Activated naive CD8-positive, alpha-beta T cell treated with anti-CD3 and anti-CD28 coated beads, Interleukin-2, amount 50 U/mL, for 24 hours (primary cell): Measurements from ENCODE around the gene CENPC.
"Not testable (repeated sequence)": the region's sequence is repeated elsewhere in the genome, so short reads cannot be mapped to it uniquely, and the experiment has no call there.

ENCODE experiments used
- ATAC-seq: fragments of 150-1000 bp; cut with Tn5 transposase; one replicate; pipeline ENCODE4 v1.10.0; 2021
- DNase-seq: peaks from one replicate; pipeline ENCODE4 v3.0.0; 2021
- H3K27ac Mint-ChIP-seq: one replicate; pipeline ENCODE4 v1.8.0; 2021; ENCODE audit warnings: mild to moderate bottlenecking, mixed read lengths
- H3K27me3 Mint-ChIP-seq: one replicate; pipeline ENCODE4 v1.8.0; 2021; ENCODE audit warnings: mixed read lengths
- H3K36me3 Mint-ChIP-seq: one replicate; pipeline ENCODE4 v1.8.0; 2021; ENCODE audit warnings: low read depth, mixed read lengths
- H3K4me1 Mint-ChIP-seq: one replicate; pipeline ENCODE4 v1.8.0; 2021; ENCODE audit warnings: mixed read lengths
- H3K4me3 Mint-ChIP-seq: one replicate; pipeline ENCODE4 v1.8.0; 2021; ENCODE audit warnings: mild to moderate bottlenecking, moderate library complexity, mixed read lengths
- H3K9me3 Mint-ChIP-seq: one replicate; pipeline ENCODE4 v1.8.0; 2021; ENCODE audit warnings: mixed read lengths

The CENPC gene

GRCh38 chr4:67533112-67533511 is 12.2 kb downstream of the CENPC start:
- no peak overlapping the region for H3K27ac Mint-ChIP-seq
- ATAC-seq: no peak

DNA sequence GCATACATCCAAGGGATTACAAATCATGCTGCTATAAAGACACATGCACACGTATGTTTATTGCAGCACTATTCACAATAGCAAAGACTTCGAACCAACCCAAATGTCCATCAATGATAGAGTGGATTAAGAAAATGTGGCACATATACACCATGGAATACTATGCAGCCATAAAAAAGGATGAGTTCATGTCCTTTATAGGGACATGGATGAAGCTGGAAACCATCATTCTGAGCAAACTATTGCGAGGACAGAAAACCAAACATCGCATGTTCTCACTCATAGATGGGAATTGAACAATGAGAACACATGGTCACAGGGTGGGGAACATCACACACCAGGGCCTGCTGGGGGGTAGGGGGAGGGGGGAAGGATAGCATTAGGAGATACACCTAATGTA is 12.9 kb downstream of the CENPC start:
- H3K27ac Mint-ChIP-seq, ATAC-seq, H3K4me3 Mint-ChIP-seq, H3K9me3 Mint-ChIP-seq, H3K27me3 Mint-ChIP-seq, DNase-seq: not testable (repeated sequence)
- H3K36me3 Mint-ChIP-seq: peaks cover 70% of the 10 kb centered on the region
- peaks cover 16% of the 10 kb centered on the region for H3K4me1 Mint-ChIP-seq

More at GRCh38 chr4:67533112-67533511, 12.2 kb downstream of the CENPC start:
- Mint-ChIP-seq H3K36me3 (peaks cover 67% of the 10 kb centered on the region), H3K4me1 (peaks cover 12% of the 10 kb centered on the region), H3K27me3 (no peaks in the 10 kb centered on the region), H3K4me3 (no peak overlapping the region), H3K9me3 (peaks cover 8% of the 10 kb centered on the region)
- DNase-seq: no peak

DNA sequence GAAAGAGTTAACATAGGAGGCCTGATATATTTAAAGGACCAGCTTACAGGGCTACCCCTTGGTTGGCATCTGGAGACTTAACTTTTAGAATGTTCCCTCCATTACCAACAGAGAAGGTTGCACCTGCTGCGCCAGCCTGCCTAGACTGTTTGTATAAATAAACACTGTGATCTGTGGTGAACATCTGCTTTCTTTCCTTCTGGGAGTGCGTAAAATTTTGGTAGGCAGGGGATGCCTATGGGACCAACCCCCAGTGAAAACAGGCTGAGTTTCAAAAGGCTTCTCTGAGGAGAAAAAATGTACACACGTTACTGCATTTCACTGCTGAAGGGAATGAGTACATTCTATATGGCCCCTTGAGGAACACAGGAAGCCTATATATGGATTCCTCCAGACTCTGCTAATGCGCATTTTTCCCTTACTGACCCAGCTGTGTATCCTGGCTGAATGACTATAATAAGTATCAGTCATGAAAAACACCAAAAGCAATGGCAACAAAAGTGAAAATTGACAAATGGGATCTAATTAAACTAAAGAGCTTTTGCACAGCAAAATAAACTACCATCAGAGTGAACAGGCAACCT is 13.8 kb downstream of the CENPC start:
- DNase-seq: no peak
- Mint-ChIP-seq H3K4me3 (no peak overlapping the region), H3K27me3 (no peaks in the 10 kb centered on the region), H3K27ac (no peak overlapping the region), H3K36me3 (peaks cover 76% of the 10 kb centered on the region), H3K9me3 (peaks cover 8% of the 10 kb centered on the region), H3K4me1 (peaks cover 24% of the 10 kb centered on the region)
- no peak for ATAC-seq

DNA sequence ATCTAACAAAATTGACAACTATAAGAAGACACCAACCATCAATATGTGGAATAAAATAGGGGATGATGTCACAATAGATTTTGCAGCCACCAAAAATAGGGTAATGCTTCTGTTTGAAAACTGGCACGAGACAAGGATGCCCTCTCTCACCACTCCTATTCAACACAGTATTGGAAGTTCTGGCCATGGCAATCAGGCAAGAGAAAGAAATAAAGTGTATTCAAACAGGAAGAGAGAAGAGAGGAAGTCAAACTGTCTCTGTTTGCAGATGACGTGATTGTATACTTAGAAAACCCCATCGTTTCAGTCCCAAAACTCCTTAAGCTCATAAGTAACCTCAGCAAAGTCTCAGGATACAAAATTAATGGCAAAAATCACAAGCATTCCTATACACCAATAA is 21.2 kb downstream of the CENPC start:
- not testable (repeated sequence) for H3K27me3 Mint-ChIP-seq, ATAC-seq, DNase-seq
- H3K36me3 Mint-ChIP-seq: peaks cover 55% of the 10 kb centered on the region
- peak overlapping the region; percentile 87 for H3K27ac Mint-ChIP-seq
- peaks cover 69% of the 10 kb centered on the region for H3K4me1 Mint-ChIP-seq
- H3K4me3 Mint-ChIP-seq: peak overlapping the region; percentile 12
- H3K9me3 Mint-ChIP-seq: peaks cover 11% of the 10 kb centered on the region

DNA sequence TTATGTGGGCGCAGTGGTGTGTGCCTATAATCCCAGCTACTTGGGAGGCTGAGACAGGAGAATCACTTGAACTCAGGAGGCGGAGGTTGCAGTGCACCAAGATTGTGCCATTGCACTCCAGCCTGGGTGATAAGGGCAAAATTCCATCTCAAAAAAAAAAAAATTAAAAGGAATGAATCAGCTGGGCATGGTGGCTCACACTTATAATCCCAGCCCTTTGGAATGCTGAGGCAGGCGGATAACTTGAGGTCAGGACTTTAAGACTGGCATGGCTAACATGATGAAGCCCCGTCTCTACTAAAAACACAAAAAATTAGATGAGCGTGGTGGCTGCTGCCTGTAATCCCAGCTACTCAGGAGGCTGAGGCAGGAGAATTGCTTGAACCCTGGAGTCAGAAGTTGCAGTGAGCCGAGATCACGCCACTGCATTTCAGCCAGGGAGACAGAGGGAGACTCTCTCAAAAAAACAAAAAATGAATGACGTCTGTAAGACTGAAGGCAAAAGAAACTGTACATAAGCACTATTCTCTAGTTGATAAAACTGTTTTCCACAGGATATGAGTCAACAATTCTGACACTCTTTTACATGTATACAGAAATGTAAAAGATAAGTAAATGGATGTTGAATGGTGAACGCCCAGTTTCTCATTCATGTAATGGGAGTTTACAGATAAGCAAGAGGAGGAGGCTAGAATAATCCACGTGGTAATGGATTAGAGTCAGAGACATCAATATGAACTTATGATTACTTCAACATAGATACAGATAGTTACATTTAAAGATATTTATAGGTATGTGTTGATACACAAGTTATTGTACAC is 22.2 kb downstream of the CENPC start:
- peaks cover 64% of the 10 kb centered on the region for H3K4me1 Mint-ChIP-seq
- no peak for DNase-seq

DNA sequence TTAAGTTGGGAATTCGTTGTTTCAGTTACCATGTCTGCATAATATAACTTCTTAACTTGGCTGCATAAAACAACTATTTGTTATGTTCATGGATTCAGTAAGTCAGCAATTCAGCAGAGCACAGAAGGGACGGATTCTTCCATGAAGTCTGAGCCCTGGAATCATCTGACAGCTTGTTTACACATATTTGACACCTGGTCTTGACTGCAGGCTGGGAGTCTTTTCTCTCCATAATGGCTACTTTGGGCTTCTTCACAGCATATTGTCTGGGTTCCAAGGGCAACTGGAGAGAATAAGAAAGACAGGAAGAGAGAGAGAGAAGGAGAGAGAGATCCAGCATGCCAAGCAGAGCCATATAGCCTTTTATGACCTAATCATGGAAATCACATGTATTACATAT is 23.1 kb downstream of the CENPC start:
- Mint-ChIP-seq H3K9me3 (peaks cover 11% of the 10 kb centered on the region), H3K27me3 (no peaks in the 10 kb centered on the region), H3K4me1 (peaks cover 60% of the 10 kb centered on the region), H3K36me3 (peaks cover 52% of the 10 kb centered on the region), H3K4me3 (peak overlapping the region; percentile 32), H3K27ac (peak overlapping the region; percentile 66)
- DNase-seq (no peak), ATAC-seq (no peak)

More for the DNA sequence above, 22.2 kb downstream of the CENPC start:
- H3K9me3 Mint-ChIP-seq: peaks cover 11% of the 10 kb centered on the region
- peak overlapping the region; percentile 58 for H3K4me3 Mint-ChIP-seq
- H3K27me3 Mint-ChIP-seq: no peaks in the 10 kb centered on the region
- ATAC-seq: peak; percentile 83
- H3K36me3 Mint-ChIP-seq: peaks cover 56% of the 10 kb centered on the region
- H3K27ac Mint-ChIP-seq: peak overlapping the region; percentile 87

- Mint-ChIP-seq H3K4me1 (peaks cover 53% of the 10 kb centered on the region), H3K27me3 (no peaks in the 10 kb centered on the region), H3K4me3 (no peak overlapping the region), H3K9me3 (peaks cover 11% of the 10 kb centered on the region), H3K27ac (peak overlapping the region; percentile 62), H3K36me3 (peaks cover 51% of the 10 kb centered on the region)
- DNase-seq (no peak), ATAC-seq (peak; percentile 61)
These were observed 23.8 kb downstream of the CENPC start for GRCh38 chr4:67521506-67521905.

DNA sequence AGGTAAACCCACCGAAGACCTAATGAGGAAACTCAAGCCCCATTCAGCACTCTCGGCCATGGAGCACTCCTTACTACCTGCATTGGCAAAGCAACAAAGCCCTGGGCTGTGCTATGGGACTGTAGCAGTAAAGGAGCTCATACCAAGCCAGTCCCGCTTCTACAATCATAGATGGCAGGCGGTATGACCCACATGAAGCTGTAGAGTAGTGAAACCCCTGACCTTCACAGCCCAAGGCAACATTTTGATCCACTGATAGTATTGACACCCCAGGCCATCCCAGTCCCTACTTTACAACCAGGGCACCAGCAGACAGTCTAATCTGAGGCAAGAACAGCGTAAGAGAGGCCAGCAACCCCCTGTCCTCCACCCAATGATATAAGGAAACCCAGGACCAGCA is 25.2 kb downstream of the CENPC start:
- peaks cover 46% of the 10 kb centered on the region for H3K36me3 Mint-ChIP-seq
- H3K27ac Mint-ChIP-seq: no peak overlapping the region
- no peak for ATAC-seq
- no peak for DNase-seq
- H3K9me3 Mint-ChIP-seq: peaks cover 4% of the 10 kb centered on the region
- H3K4me1 Mint-ChIP-seq: peaks cover 43% of the 10 kb centered on the region
- no peaks in the 10 kb centered on the region for H3K27me3 Mint-ChIP-seq
- H3K4me3 Mint-ChIP-seq: no peak overlapping the region

DNA sequence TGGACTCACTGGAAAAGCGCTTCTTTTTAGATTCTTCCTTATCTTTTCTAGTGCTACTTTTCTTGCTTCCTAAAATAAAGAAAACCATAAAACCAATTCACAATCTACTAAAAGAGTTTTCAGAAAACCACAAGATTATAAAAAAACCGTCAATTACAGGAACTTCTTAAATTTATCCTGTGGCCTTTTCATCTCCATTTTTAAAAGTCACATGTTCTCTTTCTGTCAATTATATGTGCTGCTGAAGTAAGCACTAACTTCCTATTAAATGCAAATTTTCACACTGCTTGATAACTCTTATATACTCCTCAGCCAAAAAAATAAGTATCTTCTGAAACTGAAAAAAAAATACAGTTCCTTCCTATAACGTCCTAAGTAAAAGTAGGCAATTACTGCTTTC is 32.8 kb downstream of the CENPC start:
- H3K27ac Mint-ChIP-seq: no peak overlapping the region
- no peaks in the 10 kb centered on the region for H3K9me3 Mint-ChIP-seq
- H3K27me3 Mint-ChIP-seq: no peaks in the 10 kb centered on the region
- H3K36me3 Mint-ChIP-seq: peaks cover 51% of the 10 kb centered on the region
- no peak overlapping the region for H3K4me3 Mint-ChIP-seq
- DNase-seq (no peak), ATAC-seq (no peak)
- H3K4me1 Mint-ChIP-seq: peaks cover 7% of the 10 kb centered on the region

DNA sequence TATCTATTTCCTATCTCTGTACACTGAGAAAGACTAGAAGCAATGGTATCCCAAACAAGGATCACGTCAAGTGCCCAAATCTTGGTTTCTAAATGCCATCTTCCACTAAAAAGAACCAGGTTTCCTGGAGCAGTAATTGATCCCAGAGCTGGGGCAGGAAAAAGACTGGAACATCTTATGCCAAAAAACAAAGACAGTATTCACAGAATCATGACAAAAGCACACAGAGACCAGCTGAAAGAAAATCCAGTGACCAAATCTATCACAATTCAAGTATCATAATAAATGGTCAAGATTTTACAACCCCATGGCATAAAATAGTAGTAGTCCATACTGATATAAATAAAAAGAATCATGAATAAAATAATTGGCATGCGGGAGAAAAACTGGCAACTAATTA is 44.9 kb downstream of the CENPC start:
- H3K36me3 Mint-ChIP-seq: peaks cover 53% of the 10 kb centered on the region
- H3K4me3 Mint-ChIP-seq: no peak overlapping the region
- no peaks in the 10 kb centered on the region for H3K9me3 Mint-ChIP-seq
- peaks cover 2% of the 10 kb centered on the region for H3K4me1 Mint-ChIP-seq
- no peak for ATAC-seq
- no peak overlapping the region for H3K27ac Mint-ChIP-seq
- H3K27me3 Mint-ChIP-seq: no peaks in the 10 kb centered on the region
- no peak for DNase-seq

DNA sequence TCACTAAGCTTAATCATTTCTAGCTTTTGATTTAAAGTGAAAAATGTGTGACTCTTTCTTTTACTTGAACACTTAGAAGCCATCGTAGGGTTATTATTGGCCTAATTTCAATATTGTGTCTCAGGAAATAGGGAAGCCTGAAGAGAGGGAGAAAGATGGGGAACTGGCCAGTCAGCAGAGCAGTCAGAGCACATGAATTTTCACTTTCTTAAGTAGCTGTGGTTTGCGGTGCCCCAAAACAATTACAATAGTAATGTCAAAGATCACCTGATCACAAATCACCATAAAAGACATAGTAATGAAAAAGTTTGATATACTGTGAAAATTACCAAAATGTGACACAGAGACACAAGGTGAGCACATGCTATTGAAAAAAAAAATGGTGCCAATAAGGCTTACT is 45.5 kb downstream of the CENPC start:
- Mint-ChIP-seq H3K9me3 (no peaks in the 10 kb centered on the region), H3K27ac (no peak overlapping the region), H3K27me3 (no peaks in the 10 kb centered on the region), H3K4me3 (no peak overlapping the region), H3K4me1 (peaks cover 4% of the 10 kb centered on the region), H3K36me3 (peaks cover 53% of the 10 kb centered on the region)
- DNase-seq: no peak
- ATAC-seq: no peak

- Mint-ChIP-seq H3K36me3 (peaks cover 68% of the 10 kb centered on the region), H3K27ac (no peak overlapping the region), H3K27me3 (no peaks in the 10 kb centered on the region), H3K9me3 (peaks cover 17% of the 10 kb centered on the region), H3K4me3 (no peak overlapping the region), H3K4me1 (peaks cover 3% of the 10 kb centered on the region)
- peak; percentile 61 for ATAC-seq
- DNase-seq: no peak
These were observed 61.3 kb downstream of the CENPC start for GRCh38 chr4:67483868-67484602.

- no peak for ATAC-seq
- peaks cover 35% of the 10 kb centered on the region for H3K9me3 Mint-ChIP-seq
- no peak overlapping the region for H3K27ac Mint-ChIP-seq
- H3K27me3 Mint-ChIP-seq: no peaks in the 10 kb centered on the region
- no peak for DNase-seq
- H3K4me3 Mint-ChIP-seq: no peak overlapping the region
- peaks cover 6% of the 10 kb centered on the region for H3K4me1 Mint-ChIP-seq
- H3K36me3 Mint-ChIP-seq: peaks cover 88% of the 10 kb centered on the region
These were observed 64.5 kb downstream of the CENPC start for GRCh38 chr4:67480810-67481209.

- peaks cover 28% of the 10 kb centered on the region for H3K9me3 Mint-ChIP-seq
- ATAC-seq: no peak
These were observed 70.1 kb downstream of the CENPC start for GRCh38 chr4:67475155-67475554.

DNA sequence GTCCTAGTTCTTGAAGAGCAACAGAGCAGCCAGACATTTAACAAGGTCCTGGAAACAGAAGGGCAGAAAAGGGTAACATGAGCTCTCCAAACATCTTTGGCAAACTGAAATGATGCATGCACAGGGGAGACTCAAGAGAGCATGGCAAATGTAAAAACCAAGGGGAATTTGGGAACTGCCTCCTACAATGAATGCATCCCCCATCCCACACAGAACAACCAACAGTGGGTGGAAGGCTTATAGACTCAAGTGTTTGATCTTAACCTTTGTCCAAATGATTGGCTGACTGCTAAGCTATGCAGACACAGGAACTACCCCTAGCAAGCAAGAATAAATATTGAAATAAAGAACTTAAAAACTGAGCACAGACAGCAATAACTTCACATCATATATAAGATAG is 74.4 kb downstream of the CENPC start:
- Mint-ChIP-seq H3K4me3 (no peak overlapping the region), H3K27me3 (no peaks in the 10 kb centered on the region), H3K36me3 (peaks cover 56% of the 10 kb centered on the region), H3K4me1 (no peaks in the 10 kb centered on the region), H3K27ac (no peak overlapping the region), H3K9me3 (no peaks in the 10 kb centered on the region)
- ATAC-seq (no peak), DNase-seq (no peak)

More at GRCh38 chr4:67475155-67475554, 70.1 kb downstream of the CENPC start:
- Mint-ChIP-seq H3K4me3 (no peak overlapping the region), H3K4me1 (peaks cover 3% of the 10 kb centered on the region), H3K27ac (no peak overlapping the region), H3K27me3 (no peaks in the 10 kb centered on the region), H3K36me3 (peaks cover 82% of the 10 kb centered on the region)
- no peak for DNase-seq
